Stimulated activated naive B cell treated with anti-CD40 and anti-IgM and Interleukin-4, amounts not matched to agents 10 μg/mL and 1 μg/mL and 100 μg/mL, for 72 hours (primary cell): ENCODE results near the gene PAQR4.

Experiments used
- ATAC-seq, 2 donors: fragments of 150-1000 bp; cut with Tn5 transposase; replicated peaks; 2 replicates each; pipeline ENCODE4 v1.10.0; 2021; ENCODE audit warnings: moderate library complexity in 1 of 2
- DNase-seq: peaks from one replicate; pipeline ENCODE4 v3.0.0; 2021
- H3K27ac Mint-ChIP-seq: one replicate; pipeline ENCODE4 v1.8.0; 2022; ENCODE audit warnings: mild to moderate bottlenecking, mixed read lengths
- H3K27me3 Mint-ChIP-seq, 2 donors: one replicate each; pipeline ENCODE4 v1.8.0; 2022; ENCODE audit warnings: mixed read lengths in 2 of 2
- H3K36me3 Mint-ChIP-seq, 2 donors: one replicate each; pipeline ENCODE4 v1.8.0; 2022; ENCODE audit warnings: mixed read lengths in 2 of 2, mild to moderate bottlenecking in 1 of 2
- H3K4me1 Mint-ChIP-seq, 2 donors: one replicate each; pipeline ENCODE4 v1.8.0; 2022; ENCODE audit warnings: mixed read lengths in 2 of 2, mild to moderate bottlenecking in 1 of 2
- H3K4me3 Mint-ChIP-seq, 2 donors: one replicate each; pipeline ENCODE4 v1.8.0; 2022; ENCODE audit warnings: mild to moderate bottlenecking in 2 of 2, mixed read lengths in 2 of 2, moderate library complexity in 1 of 2
- H3K9me3 Mint-ChIP-seq, 2 donors: one replicate each; pipeline ENCODE4 v1.8.0; 2022; ENCODE audit warnings: mixed read lengths in 2 of 2, mild to moderate bottlenecking in 1 of 2

PAQR4 gene

DNA sequence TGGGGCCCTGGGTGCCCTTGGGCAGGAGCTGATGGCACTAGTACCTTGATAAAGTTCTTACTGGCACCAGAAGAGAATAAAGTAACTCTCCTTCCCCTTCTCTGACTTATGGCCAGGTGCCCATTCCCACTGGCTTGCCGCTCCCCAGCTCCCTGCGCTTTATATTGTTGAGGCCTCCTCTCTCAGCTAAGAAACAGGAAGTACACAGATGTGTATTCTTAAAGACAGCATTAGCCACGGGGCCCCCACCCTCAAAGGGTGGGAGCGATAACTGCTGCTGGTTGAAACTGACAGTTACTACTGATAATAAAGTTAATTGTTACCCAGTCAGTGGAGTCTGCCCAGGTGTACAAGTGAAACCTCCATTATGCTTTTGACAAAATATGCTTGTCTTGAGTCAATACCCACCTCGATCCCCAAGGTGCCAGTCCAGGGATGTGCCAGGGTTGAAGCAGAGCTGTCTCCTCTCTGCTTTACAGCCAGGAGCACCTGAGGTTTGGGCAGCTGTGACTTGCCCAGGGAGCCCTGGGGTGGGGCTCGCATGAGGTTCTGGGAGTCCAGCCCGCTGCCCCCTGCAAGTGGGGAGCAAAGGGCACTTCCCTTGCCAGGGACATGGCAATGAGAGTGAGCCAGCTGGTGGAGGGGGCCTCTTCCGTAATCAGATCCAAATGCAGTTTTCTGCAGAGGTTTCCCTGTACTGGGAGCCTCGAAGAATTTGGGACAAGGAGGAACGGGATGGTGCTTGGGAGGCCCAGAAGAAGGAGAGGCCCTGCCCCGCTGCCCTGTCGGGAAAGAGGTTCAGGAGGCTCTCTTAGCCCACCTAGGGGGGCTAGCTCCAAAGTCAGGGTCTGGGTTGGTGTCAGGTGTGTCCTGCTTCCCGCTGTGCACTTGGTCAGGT is 38.2 kb downstream of the PAQR4 start:
- H3K9me3 Mint-ChIP-seq, result no peaks in the 10 kb centered on the region
- H3K36me3 Mint-ChIP-seq, result no peaks in the 10 kb centered on the region
- peaks cover 5 to 16% of the 10 kb centered on the region in 2 donors for H3K27me3 Mint-ChIP-seq
- no peak overlapping the region for H3K27ac Mint-ChIP-seq
- no peak for DNase-seq
- ATAC-seq, result no peak
- no peak overlapping the region for H3K4me3 Mint-ChIP-seq
- peaks cover 25 to 29% of the 10 kb centered on the region in 2 donors for H3K4me1 Mint-ChIP-seq

DNA sequence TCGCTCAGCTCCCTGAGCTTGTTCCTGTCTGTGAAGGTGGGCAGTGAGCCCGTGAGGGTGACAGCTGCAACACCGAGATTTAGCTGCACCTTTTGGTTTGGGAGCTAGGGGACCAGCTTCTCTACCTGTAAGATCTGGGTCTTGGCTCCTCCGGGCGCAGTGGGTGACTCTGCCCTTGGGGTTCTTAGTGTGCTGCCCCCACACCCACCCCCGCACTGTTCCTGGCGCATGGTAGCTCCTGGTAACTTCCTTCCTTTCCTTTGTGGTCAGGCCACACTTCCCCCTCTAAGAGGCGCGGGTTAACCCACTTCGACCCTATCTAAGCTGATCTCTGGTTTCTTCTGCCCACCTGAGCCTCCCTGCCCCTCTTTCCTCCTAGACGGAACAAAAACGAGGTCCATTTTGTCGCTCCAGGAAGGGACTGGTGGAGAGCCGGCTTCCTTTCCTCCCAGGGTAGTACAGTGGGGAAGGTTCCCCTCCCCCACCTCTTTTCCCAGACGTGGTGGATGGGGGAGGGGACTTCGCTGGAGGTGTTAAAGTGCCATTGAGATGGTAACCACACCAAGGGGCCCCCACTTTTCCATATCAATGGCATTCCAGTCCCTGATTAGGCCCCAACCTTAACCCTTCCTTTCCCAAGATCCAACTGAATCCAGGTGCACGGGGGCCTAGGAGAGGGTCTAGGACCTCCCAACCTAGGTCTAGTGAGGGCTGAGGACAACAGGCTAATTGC is 39.0 kb downstream of the PAQR4 start:
- Mint-ChIP-seq H3K4me3 (peak overlapping the region; percentile 10 to 57), H3K36me3 (no peaks in the 10 kb centered on the region), H3K27me3 (peaks cover 5 to 24% of the 10 kb centered on the region in 2 donors), H3K9me3 (no peaks in the 10 kb centered on the region), H3K4me1 (peaks cover 26 to 29% of the 10 kb centered on the region in 2 donors), H3K27ac (peak overlapping the region; percentile 33)
- ATAC-seq, result no peak
- DNase-seq, result no peak

DNA sequence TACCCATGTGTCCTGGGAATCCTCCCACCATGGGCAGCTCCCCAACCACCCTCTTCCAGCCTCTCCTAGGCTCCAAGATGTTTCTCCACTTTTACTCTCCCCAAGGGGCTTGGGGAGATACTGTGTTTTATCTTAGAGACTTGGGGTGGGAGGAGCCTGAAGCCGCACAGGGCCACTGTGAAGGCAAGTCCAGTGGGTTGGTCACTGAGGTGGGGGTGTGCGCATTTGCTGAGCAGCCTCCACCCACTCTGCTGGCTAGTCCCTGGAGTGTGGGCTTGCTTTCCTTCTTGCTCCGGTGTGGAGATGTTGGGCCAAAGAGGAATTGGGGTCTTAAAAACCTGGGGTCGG is 39.5 kb downstream of the PAQR4 start:
- no peaks in the 10 kb centered on the region for H3K36me3 Mint-ChIP-seq
- H3K4me3 Mint-ChIP-seq, result no peak overlapping the region
- peaks cover 10 to 30% of the 10 kb centered on the region in 2 donors for H3K27me3 Mint-ChIP-seq
- DNase-seq, result no peak
- H3K4me1 Mint-ChIP-seq, result peaks cover 26 to 29% of the 10 kb centered on the region in 2 donors
- no peak for ATAC-seq
- H3K27ac Mint-ChIP-seq, result no peak overlapping the region
- H3K9me3 Mint-ChIP-seq, result no peaks in the 10 kb centered on the region

DNA sequence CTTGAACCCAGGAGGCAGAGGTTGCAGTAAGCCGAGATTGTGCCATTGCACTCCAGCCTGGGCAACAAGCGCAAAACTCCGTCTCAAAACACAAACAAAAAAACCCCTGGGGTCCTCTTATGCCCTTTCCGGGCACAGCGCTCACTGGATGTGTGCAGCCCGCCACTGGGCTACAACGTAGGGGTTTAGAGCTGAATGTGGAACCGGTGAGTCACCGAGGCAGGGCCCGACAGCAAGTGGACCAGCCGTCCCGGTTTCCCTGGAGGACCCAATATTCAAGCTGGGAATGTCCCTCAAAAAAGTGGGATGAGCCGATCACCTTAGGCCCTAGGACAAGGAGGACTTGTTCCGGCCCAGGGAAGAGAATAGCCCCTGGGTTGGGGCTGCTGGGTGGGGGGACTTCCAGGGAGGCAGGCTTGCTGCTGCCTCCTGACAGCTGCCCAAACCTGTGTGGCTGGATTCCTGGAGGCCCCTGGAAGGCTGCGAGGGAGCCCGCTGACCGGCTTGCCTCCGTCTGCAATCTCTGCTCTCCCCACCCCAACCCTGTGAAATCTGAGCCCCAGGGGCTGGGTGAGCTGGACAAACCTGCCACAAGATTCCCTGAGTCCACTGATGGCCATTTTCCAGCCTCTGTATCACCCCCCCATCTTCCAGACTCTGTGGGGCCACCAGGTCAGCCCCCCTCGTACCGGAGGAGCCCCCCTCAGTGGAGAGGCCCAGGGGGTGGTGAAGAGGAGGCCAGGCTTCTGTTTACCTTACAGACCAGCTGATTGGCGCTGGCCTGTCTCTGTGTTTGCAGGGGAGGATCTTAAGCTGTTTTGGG is 40.6 kb downstream of the PAQR4 start:
- Mint-ChIP-seq H3K9me3 (no peaks in the 10 kb centered on the region), H3K27me3 (peaks cover 15 to 41% of the 10 kb centered on the region in 2 donors), H3K36me3 (no peaks in the 10 kb centered on the region), H3K4me3 (no peak overlapping the region), H3K4me1 (peaks cover 25 to 26% of the 10 kb centered on the region in 2 donors), H3K27ac (no peak overlapping the region)
- ATAC-seq, result no peak
- no peak for DNase-seq

DNA sequence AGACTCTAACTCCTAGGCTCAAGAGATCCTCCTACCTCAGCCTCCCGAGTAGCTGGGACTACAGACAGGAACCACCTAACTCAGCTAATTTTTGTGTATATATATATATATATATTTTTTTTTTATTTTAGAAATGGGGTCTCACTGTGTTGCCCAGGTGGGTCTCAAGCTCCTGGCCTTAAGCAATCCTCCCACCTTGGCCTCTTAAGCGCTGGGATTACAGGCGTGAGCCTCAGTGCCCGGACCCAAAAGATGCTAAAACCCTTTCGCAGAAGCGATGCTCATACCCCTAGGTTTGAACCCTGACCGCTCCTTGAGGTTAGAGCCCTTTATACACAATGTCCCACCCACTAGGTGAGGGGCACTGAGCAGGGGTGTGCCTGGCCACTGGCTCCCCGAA is 41.4 kb downstream of the PAQR4 start:
- no peak for ATAC-seq
- no peak overlapping the region for H3K4me3 Mint-ChIP-seq
- H3K27ac Mint-ChIP-seq, result no peak overlapping the region
- no peaks in the 10 kb centered on the region for H3K36me3 Mint-ChIP-seq
- DNase-seq, result no peak
- peaks cover 16 to 45% of the 10 kb centered on the region in 2 donors for H3K27me3 Mint-ChIP-seq
- H3K9me3 Mint-ChIP-seq, result no peaks in the 10 kb centered on the region
- H3K4me1 Mint-ChIP-seq, result peaks cover 22 to 23% of the 10 kb centered on the region in 2 donors

DNA sequence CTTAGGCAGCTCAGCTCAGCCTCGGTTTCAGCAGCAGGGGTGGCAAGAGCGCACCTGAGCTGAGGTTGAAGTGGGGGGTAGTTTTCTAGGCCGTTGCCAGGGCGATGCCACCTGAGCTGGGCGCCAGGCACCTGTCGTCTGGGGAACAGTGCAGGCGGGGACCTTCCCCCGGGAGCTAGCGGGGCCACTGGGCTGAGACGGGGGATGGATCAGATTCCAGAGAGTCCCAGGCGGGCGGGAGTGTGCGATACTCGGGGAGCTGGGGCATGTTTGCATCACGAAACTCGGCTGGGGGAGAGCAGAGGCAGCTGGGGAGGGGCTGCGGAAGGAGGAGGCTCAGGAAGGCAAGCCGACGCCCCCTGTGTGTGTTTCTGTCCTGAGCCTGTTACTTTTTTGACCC is 43.1 kb downstream of the PAQR4 start:
- Mint-ChIP-seq H3K36me3 (no peaks in the 10 kb centered on the region), H3K4me1 (peaks cover 16 to 18% of the 10 kb centered on the region in 2 donors), H3K27me3 (peaks cover 24 to 46% of the 10 kb centered on the region in 2 donors), H3K4me3 (no peak overlapping the region), H3K9me3 (no peaks in the 10 kb centered on the region), H3K27ac (no peak overlapping the region)
- ATAC-seq (no peak), DNase-seq (no peak)

DNA sequence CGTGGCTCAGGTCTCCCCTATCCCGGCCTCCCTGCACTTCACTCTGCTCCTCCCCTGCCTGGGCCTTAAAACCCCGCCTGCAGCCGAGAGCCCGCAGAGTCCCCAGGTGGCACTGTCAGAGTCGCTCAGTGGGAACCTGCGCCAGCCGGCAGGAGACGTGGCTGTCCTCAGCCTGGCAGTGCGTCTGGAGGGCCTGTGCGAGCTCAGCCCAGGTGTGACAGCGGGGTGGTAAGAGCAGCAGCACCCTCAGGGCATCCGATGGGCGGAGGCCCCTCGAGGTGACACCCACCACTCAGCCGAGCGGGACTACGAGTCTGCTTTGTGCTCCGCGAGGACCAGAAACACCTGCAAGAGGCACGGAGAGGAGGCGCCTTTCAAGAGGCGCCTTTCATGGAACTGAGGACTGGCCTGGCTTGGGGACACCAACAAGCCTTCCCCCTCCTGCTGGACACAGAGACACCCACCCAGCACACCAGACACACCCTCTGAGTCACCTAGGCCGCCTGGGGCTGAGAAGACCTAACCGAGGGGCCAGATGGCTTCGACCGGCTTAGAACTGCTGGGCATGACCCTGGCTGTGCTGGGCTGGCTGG is 43.8 kb downstream of the PAQR4 start, which contains the start of gene CLDN9:
Gene CLDN9, plus strand, starts transcription at position 96 of the 593 bp plus-strand sequence. Its CDS starts 440 bp downstream, at position 536.
- no peak within 1 kb of the TSS for H3K27ac Mint-ChIP-seq
- no peaks in the 10 kb centered on the region for H3K36me3 Mint-ChIP-seq
- H3K4me1 Mint-ChIP-seq, result peaks cover 11 to 12% of the 10 kb centered on the region in 2 donors
- DNase-seq, result no peak
- H3K27me3 Mint-ChIP-seq, result peaks cover 25 to 51% of the 10 kb centered on the region in 2 donors
- H3K9me3 Mint-ChIP-seq, result no peaks in the 10 kb centered on the region
- H3K4me3 Mint-ChIP-seq, result no peak within 1 kb of the TSS
- peak; percentile 36 to 66 for ATAC-seq

DNA sequence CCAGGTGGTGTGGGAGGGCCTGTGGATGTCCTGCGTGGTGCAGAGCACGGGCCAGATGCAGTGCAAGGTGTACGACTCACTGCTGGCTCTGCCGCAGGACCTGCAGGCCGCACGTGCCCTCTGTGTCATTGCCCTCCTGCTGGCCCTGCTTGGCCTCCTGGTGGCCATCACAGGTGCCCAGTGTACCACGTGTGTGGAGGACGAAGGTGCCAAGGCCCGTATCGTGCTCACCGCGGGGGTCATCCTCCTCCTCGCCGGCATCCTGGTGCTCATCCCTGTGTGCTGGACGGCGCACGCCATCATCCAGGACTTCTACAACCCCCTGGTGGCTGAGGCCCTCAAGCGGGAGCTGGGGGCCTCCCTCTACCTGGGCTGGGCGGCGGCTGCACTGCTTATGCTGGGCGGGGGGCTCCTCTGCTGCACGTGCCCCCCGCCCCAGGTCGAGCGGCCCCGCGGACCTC is 44.4 kb downstream of the PAQR4 start:
- no peaks in the 10 kb centered on the region for H3K36me3 Mint-ChIP-seq
- peaks cover 7 to 12% of the 10 kb centered on the region in 2 donors for H3K4me1 Mint-ChIP-seq
- no peak overlapping the region for H3K27ac Mint-ChIP-seq
- H3K9me3 Mint-ChIP-seq, result no peaks in the 10 kb centered on the region
- H3K27me3 Mint-ChIP-seq, result peaks cover 25 to 57% of the 10 kb centered on the region in 2 donors
- no peak overlapping the region for H3K4me3 Mint-ChIP-seq
- DNase-seq (no peak), ATAC-seq (no peak)

DNA sequence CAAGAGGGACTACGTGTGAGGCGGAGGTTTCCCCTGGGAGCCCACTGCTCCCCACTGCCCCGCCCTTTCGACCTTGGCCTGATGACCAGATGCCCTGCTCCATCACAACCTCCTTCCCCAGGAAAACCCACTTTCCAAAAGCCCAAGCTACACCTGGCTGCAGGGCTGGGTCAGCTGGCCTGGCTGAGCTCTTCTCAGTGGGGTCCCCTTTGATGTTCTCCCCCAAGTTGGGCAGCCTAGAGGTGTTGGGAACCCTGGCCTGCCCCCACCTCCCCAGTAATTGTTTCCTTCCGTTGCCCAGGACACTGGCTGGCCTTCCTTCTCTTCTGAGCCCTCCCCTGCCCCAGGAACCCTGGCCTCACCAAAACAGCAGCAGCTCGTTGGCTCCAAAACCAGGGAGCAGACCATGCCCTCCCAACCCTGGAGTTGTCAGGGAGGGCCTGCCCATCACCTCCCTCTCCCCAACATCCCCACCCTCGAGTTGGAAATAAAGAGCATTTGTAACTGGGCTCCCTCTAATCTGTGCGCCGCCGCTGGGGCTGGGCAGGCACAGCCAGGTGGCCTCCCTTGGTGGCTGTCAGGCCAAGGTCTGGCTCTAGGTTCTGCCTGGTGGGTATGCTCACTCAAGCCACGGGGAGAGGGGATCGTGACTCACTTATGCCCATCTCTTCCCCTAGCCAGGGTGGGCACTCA is 45.0 kb downstream of the PAQR4 start:
- H3K27ac Mint-ChIP-seq, result no peak overlapping the region
- peaks cover 25 to 62% of the 10 kb centered on the region in 2 donors for H3K27me3 Mint-ChIP-seq
- H3K36me3 Mint-ChIP-seq, result no peaks in the 10 kb centered on the region
- H3K4me1 Mint-ChIP-seq, result peaks cover 5 to 11% of the 10 kb centered on the region in 2 donors
- no peaks in the 10 kb centered on the region for H3K9me3 Mint-ChIP-seq
- ATAC-seq (no peak), DNase-seq (no peak)
- H3K4me3 Mint-ChIP-seq, result no peak overlapping the region

DNA sequence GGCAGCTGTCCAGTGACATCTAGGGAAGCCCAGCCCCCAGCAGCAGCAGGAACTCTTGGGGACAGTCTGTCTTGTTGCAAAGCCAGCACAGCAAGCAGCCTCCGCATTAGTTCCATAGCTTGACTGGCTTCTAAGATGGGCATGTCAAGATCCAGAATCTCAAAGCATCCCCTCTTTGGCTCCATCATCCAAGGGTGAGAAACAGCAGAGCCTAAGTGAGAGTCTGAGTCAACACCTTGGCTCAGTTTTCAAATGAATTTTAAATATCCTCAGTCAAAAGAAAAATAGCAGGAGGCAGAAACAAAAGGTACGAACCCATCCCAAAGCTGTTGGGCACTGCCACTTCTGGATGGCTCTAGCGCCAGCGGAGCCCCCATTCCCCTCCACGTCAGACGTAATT is 45.8 kb downstream of the PAQR4 start:
- Mint-ChIP-seq H3K27me3 (peaks cover 25 to 62% of the 10 kb centered on the region in 2 donors), H3K4me1 (peaks cover 9 to 18% of the 10 kb centered on the region in 2 donors), H3K4me3 (no peak overlapping the region), H3K9me3 (no peaks in the 10 kb centered on the region), H3K27ac (no peak overlapping the region), H3K36me3 (no peaks in the 10 kb centered on the region)
- ATAC-seq (no peak), DNase-seq (no peak)

DNA sequence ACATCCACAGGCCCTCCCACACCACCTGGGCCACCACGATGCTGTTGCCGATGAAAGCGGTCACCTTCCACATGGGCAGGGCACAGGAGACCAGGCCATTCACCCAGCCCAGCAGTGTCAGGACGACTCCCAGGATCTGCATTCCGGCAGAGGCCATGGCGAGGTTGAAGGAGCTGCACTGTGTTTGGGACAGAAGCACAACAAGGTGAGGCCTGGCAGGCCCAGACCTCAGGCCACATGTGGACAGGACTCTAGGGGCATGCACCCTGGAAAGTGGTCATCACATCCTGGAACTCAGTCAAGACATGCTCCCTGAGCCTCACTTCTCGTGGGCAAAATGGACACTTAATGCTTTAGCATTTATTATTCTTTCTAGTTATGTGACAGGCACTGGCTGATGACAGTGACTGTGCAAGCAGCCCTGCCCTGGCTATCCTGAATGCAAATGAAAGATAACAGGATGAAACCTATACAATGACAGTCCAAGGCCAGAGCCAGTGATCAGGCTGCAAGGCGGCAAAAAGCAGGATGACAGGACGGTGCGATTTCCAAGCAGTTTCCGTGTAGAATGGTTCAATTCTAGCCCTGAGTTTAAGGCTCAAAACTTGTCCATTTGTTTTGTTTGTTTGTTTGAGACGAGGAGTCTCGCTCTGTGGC is 46.8 kb downstream of the PAQR4 start:
- Mint-ChIP-seq H3K4me3 (no peak overlapping the region), H3K36me3 (no peaks in the 10 kb centered on the region), H3K4me1 (peaks cover 15 to 29% of the 10 kb centered on the region in 2 donors), H3K9me3 (no peaks in the 10 kb centered on the region), H3K27ac (no peak overlapping the region), H3K27me3 (peaks cover 25 to 62% of the 10 kb centered on the region in 2 donors)
- ATAC-seq (no peak), DNase-seq (no peak)

DNA sequence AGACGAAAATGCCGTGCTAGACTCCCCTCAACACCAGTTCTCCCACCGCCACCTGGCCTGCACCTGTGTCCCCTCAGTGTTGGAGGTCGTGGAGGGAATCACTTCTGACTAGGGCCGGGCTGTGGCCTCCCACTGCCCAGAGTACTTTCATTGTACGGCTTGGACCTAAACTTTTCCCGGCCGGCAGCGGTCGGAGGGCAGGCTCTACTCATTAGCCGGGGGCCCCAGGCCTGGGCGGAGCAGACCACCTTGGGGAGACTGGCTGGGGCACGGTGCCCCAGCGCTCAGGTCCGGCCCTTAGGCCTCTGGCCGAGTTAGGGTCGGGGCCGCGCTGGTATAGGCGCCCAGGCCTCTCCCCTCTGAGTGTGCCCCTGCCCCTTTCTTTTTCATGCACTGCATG is 48.2 kb downstream of the PAQR4 start:
- DNase-seq (no peak), ATAC-seq (no peak)
- Mint-ChIP-seq H3K27me3 (peaks cover 25 to 50% of the 10 kb centered on the region in 2 donors), H3K27ac (no peak overlapping the region), H3K9me3 (no peaks in the 10 kb centered on the region), H3K4me1 (peaks cover 25 to 42% of the 10 kb centered on the region in 2 donors), H3K4me3 (no peak overlapping the region), H3K36me3 (no peaks in the 10 kb centered on the region)
